A549 (cell line): ENCODE results near the gene KCNIP2. TPM values are rescaled to one million over a fixed set of nuclear protein-coding genes. Genes with fewer than 3 reads are reported as not detected.

Source experiments
- ATAC-seq, 2 experiments: fragments of 200-7000 bp in 1 of 2; fragments of >200 bp in 1 of 2; cut with Nextera tagmentation in 1 of 2; cut with Tn5 transposase in 1 of 2; 3 replicates each; pipeline versions ENCODE4 v1.8.0 to v1.9.1; 2018 to 2020; ENCODE audit warnings: mild to moderate bottlenecking in 1 of 2, moderate library complexity in 1 of 2
- CTCF ChIA-PET: fragments of 300-600 bp; sonication (Branson Sonifier 250); formaldehyde crosslinking; extraction: SDS; loops from one replicate; lab custom pipeline; 2021; ENCODE audit warnings: antibody characterized with exemption, inconsistent platforms; lab: Yijun Ruan, JAX
- POLR2A ChIA-PET: fragments of 350-600 bp; formaldehyde crosslinking; extraction: SDS; loops from one replicate; lab custom pipeline; 2021; ENCODE audit warnings: antibody characterized with exemption, inconsistent platforms; lab: Yijun Ruan, JAX
- DNase-seq, 2 experiments: peaks; one replicate each; pipeline versions ENCODE4 v3.0.0 to v3.0.0-alpha.2; 2011 to 2016; ENCODE audit warnings: low read depth in 1 of 2, low spot score in 1 of 2
- FAIRE-seq: peaks from 2 replicates; lab custom pipeline; 2011; peaks lifted over from hg19 to GRCh38; lab: Jason Lieb, UNC
- H3K27ac ChIP-seq, 2 experiments: fragments of >200 bp; sonication (Bioruptor Twin); formaldehyde crosslinking; 3 replicates each; pipeline ENCODE4 v1.5.1; 2016 to 2017
- H3K4me1 ChIP-seq: fragments of >200 bp; sonication (Bioruptor Twin); formaldehyde crosslinking; 3 replicates; pipeline ENCODE4 v1.6.1; 2016
- H3K4me2 ChIP-seq: fragments of >200 bp; sonication (Bioruptor Twin); formaldehyde crosslinking; 3 replicates; pipeline ENCODE4 v1.6.1; 2016
- H3K4me3 ChIP-seq: fragments of >200 bp; sonication (Bioruptor Twin); formaldehyde crosslinking; 3 replicates; pipeline ENCODE4 v1.5.1; 2016
- H3K9me3 ChIP-seq: fragments of >200 bp; sonication (Bioruptor Twin); formaldehyde crosslinking; 3 replicates; pipeline ENCODE4 v1.6.1; 2016
- CBX8 ChIP-seq: fragments of 200-600 bp; sonication (generic); IDR thresholded peaks from 2 replicates; pipeline ENCODE4 v1.6.1; 2016
- CHD4 ChIP-seq: fragments of 200-600 bp; sonication (generic); IDR thresholded peaks from 2 replicates; pipeline ENCODE4 v1.6.1; 2016; ENCODE audit warnings: antibody characterized with exemption, mild to moderate bottlenecking, borderline replicate concordance
- EHF ChIP-seq: fragments of 250-450 bp; sonication (Bioruptor Pico); IDR thresholded peaks from 2 replicates; pipeline ENCODE4 v1.5.0; 2020; ENCODE audit warnings: mild to moderate bottlenecking
- EHMT2 ChIP-seq: fragments of 200-600 bp; sonication (generic); IDR thresholded peaks from 2 replicates; pipeline ENCODE4 v1.6.1; 2016; ENCODE audit warnings: antibody characterized with exemption, low read depth, mild to moderate bottlenecking, moderate library complexity
- EP300 ChIP-seq, 2 experiments: fragments of >200 bp; sonication (Bioruptor Twin); formaldehyde crosslinking; IDR thresholded peaks; 2 replicates in 1 of 2; 3 replicates in 1 of 2; pipeline ENCODE4 v1.6.1; 2016 to 2017
- FOSL2 ChIP-seq, 2 experiments: fragments of 450-650 bp in 1 of 2; fragments of >200 bp in 1 of 2; sonication (Bioruptor Twin) in 1 of 2; formaldehyde crosslinking; IDR thresholded peaks; 2 replicates each; pipeline versions ENCODE4 v1.5.0 to v1.6.1; 2016 to 2020; ENCODE audit warnings: mild to moderate bottlenecking in 1 of 2, moderate library complexity in 1 of 2
- FOXS1 ChIP-seq: fragments of 250-450 bp; sonication (Bioruptor Pico); IDR thresholded peaks from 2 replicates; pipeline ENCODE4 v1.5.0; 2020; ENCODE audit warnings: mild to moderate bottlenecking, moderate library complexity
- GATA3 ChIP-seq: IDR thresholded peaks from 2 replicates; pipeline ENCODE4 v1.6.1; 2012; ENCODE audit warnings: borderline replicate concordance
- JUN ChIP-seq, 2 experiments: fragments of >200 bp; sonication (Bioruptor Twin); formaldehyde crosslinking; IDR thresholded peaks; 2 replicates in 1 of 2; 3 replicates in 1 of 2; pipeline ENCODE4 v1.6.1; 2016 to 2017
- JUNB ChIP-seq: fragments of >200 bp; sonication (Bioruptor Twin); formaldehyde crosslinking; IDR thresholded peaks from 2 replicates; pipeline ENCODE4 v1.6.1; 2016
- KDM1A ChIP-seq: fragments of 200-600 bp; sonication (generic); IDR thresholded peaks from 2 replicates; pipeline ENCODE4 v1.6.1; 2016; ENCODE audit warnings: low read depth, mild to moderate bottlenecking
- MAFK ChIP-seq: fragments of 450-650 bp; IDR thresholded peaks from 2 replicates; pipeline ENCODE4 v1.6.1; 2014; ENCODE audit not compliant: partially characterized antibody
- NPAS2 ChIP-seq: fragments of 250-450 bp; sonication (Bioruptor Pico); IDR thresholded peaks from 2 replicates; pipeline ENCODE4 v1.8.0; 2022; ENCODE audit warnings: mild to moderate bottlenecking, moderate library complexity, borderline replicate concordance
- NR3C1 ChIP-seq: fragments of >200 bp; sonication (Bioruptor Twin); formaldehyde crosslinking; IDR thresholded peaks from 3 replicates; pipeline ENCODE4 v1.6.1; 2017
- POLR2AphosphoS2 ChIP-seq: conservative IDR thresholded peaks from 2 replicates; pipeline ENCODE4 v1.6.1; 2012; ENCODE audit warnings: low read length, improper control_type of control experiment, inconsistent platforms
- RAD21 ChIP-seq, 2 experiments: fragments of >200 bp in 1 of 2; sonication (Bioruptor Twin) in 1 of 2; formaldehyde crosslinking in 1 of 2; IDR thresholded peaks in 1 of 2; conservative IDR thresholded peaks in 1 of 2; 2 replicates in 1 of 2; 3 replicates in 1 of 2; pipeline ENCODE4 v1.6.1; 2012 to 2018; ENCODE audit warnings: inconsistent platforms in 1 of 2
- RARB ChIP-seq: fragments of 250-450 bp; sonication (Bioruptor Pico); IDR thresholded peaks from 2 replicates; pipeline ENCODE4 v1.8.0; 2021; ENCODE audit warnings: mild to moderate bottlenecking, moderate library complexity
- SREBF2 ChIP-seq: fragments of 450-650 bp; IDR thresholded peaks from 2 replicates; pipeline ENCODE4 v1.6.1; 2014; ENCODE audit warnings: mild to moderate bottlenecking, moderate library complexity
- TP53 ChIP-seq: fragments of 250-450 bp; sonication (Bioruptor Pico); IDR thresholded peaks from 2 replicates; pipeline ENCODE4 v1.5.0; 2021; ENCODE audit warnings: mild to moderate bottlenecking, moderate library complexity
- ZC3H11A ChIP-seq: fragments of 450-650 bp; IDR thresholded peaks from 2 replicates; pipeline ENCODE4 v1.6.1; 2014; ENCODE audit warnings: antibody characterized with exemption, mild to moderate bottlenecking
- WGBS: methylation state at CpG from one replicate; pipeline ENCODE4 v1.1.6; 2017; ENCODE audit errors: missing lambda C conversion rate; 5-methylcytosine and 5-hydroxymethylcytosine counted together
- polyA plus RNA-seq, 4 experiments: library from polyadenylated mRNA; depleted of rRNA in 3 of 4; stranded (reverse); fragments of >200 nt; fragmentation: RNase III in 1 of 4; extraction: RNeasy Plus Mini Kit Qiagen cat#74134 plus additional on column Dnase treatment in 1 of 4; gene quantifications; 2 replicates in 3 of 4; 3 replicates in 1 of 4; pipeline ENCODE4 v1.2.3, GENCODE V29; 2011 to 2017
- TF ChIP-seq, protein P1 (sequence below): IDR thresholded peaks from 2 replicates; pipeline ENCODE4 v1.6.1; 2012
- TF ChIP-seq, protein P2 (sequence below): fragments of 450-650 bp; IDR thresholded peaks from 2 replicates; pipeline ENCODE4 v1.6.1; 2014; ENCODE audit warnings: antibody characterized with exemption
- TF ChIP-seq, protein P3 (sequence below): fragments of >200 bp; sonication (Bioruptor Twin); formaldehyde crosslinking; IDR thresholded peaks from 3 replicates; pipeline ENCODE4 v1.5.1; 2016
- TF ChIP-seq, protein P4 (sequence below): fragments of 150-350 bp; IDR thresholded peaks from 2 replicates; pipeline ENCODE4 v1.6.1; 2014; ENCODE audit warnings: low read depth, mild to moderate bottlenecking, low read length

Gene KCNIP2
- polyA plus RNA-seq, 2 of the 4 experiments (the other 2 are of a cell fraction), result 0.88 to 1.3 TPM

DNA sequence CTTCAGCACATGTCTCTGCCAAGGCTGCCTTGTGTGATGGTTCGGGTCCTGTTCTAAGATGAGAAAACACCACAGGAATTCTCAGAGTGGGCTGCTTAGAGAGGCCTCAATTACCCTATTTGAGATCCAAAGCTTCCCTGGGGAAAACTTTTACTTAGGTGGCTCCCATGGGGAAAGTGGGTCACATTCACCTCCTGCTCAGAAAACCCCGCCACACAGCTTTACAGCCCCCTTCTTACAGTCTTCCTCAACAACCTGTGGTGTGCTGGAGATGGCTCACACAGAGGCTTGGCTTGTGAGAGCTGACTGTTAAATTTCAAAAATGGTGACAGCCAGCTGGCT lies 36.6 kb upstream of the KCNIP2 start:
- WGBS, result 89% methylated on average over 2 of the region's 2 CpGs
- peak in 1 of 2 experiments; percentile 23; a peak in 2 of 6 replicates for ATAC-seq
- CTCF ChIA-PET, result interaction anchor here (0.5 to 15.5 kb wide), 11 partner anchors 9 to 199 kb away, joined by 3 to 211 read pairs (median 4); partner anchors contain the start of gene KCNIP2

DNA sequence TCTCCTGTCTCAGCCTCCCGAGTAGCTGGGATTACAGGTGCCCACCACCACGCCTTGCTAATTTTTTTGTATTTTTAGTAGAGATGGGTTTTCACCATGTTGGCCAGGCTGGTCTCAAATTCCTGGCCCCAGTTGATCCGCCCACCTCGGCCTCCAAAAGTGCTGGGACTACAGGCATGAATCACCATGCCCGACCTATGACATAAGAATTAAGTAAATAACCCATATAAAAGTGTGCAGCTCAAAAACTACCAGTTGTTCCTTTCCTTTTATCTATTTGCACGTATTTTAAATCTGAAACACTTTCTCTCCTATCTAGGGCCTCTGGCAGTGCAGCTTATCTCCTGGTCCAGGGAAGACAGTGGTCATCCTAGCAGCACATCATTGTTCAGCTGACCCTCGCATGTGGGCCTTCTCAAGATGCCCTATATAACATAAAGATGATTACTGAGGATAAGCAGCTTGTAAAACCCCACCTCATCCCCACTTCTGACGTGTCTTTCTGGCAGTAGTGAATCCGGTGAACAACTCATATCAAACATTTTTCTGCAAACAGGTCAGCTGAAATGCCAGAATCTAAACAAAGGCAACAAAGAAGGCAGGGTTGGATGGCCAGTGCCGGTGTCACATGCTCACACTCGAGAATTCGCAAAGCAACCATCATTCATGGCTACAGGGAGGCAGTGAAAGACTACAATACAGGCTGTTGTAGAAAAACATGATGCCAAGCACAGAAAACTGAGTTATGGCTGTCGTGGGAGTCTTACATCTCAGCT lies 36.0 kb upstream of the KCNIP2 start:
- POLR2A ChIA-PET, result interaction anchor here (0.5 to 1.9 kb wide), 4 partner anchors 39 to 1017 kb away, joined by 3 to 5 read pairs (median 4); no protein-coding TSS in a partner anchor
- no peak for TF ChIP-seq MAFK
- no peak for TF ChIP-seq FOSL2 (IDR thresholded peaks at IDR 0.05)
- 0 out of 2 replicates have a peak, but pooled peaks have one; percentile 27 for TF ChIP-seq FOSL2 (CRISPR knock-in tag; IDR thresholded peaks at IDR 0.05)
- TF ChIP-seq EHF (CRISPR knock-in tag), result no peak
- TF ChIP-seq JUNB, result peak; percentile 64
- TF ChIP-seq CBX8, result no peak
- TF ChIP-seq, protein P1, sequence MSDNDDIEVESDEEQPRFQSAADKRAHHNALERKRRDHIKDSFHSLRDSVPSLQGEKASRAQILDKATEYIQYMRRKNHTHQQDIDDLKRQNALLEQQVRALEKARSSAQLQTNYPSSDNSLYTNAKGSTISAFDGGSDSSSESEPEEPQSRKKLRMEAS, result peak; percentile 51
- Histone ChIP-seq H3K4me3 (no peak overlapping the region), H3K27ac (peak overlapping the region; percentile 66 to 80), H3K9me3 (no peaks in the 10 kb centered on the region), H3K4me2 (peak overlapping the region; percentile 73), H3K4me1 (peaks cover 30% of the 10 kb centered on the region)
- 27% methylated on average over 13 of the region's 13 CpGs for WGBS
- CTCF ChIA-PET, result interaction anchor here (0.6 to 15.5 kb wide), 10 partner anchors 10 to 194 kb away, joined by 3 to 211 read pairs (median 4); partner anchors contain the start of gene KCNIP2
- ATAC-seq (peak; percentile 82 to 84), DNase-seq (peak in 1 of 2 experiments; percentile 77), FAIRE-seq (no peak)

More for the DNA sequence above, 36.6 kb upstream of the KCNIP2 start:
- Histone ChIP-seq H3K4me1 (peaks cover 30% of the 10 kb centered on the region), H3K4me3 (no peak overlapping the region), H3K4me2 (peak overlapping the region; percentile 73), H3K9me3 (no peaks in the 10 kb centered on the region), H3K27ac (peak overlapping the region; percentile 66 to 80)
- DNase-seq (no peak), FAIRE-seq (no peak)
- POLR2A ChIA-PET, result interaction anchor here (0.5 to 1.9 kb wide), 3 partner anchors 39 to 1016 kb away, joined by 3 to 4 read pairs (median 4); no protein-coding TSS in a partner anchor
- no peak for TF ChIP-seq CBX8
- TF ChIP-seq FOSL2 (IDR thresholded peaks at IDR 0.05), result no peak
- no peak for TF ChIP-seq FOSL2 (CRISPR knock-in tag; IDR thresholded peaks at IDR 0.05)
- TF ChIP-seq POLR2AphosphoS2, result no peak
- no peak for TF ChIP-seq EHMT2
- TF ChIP-seq GATA3, result no peak
- no peak for TF ChIP-seq KDM1A
- no peak for TF ChIP-seq EP300 (IDR thresholded peaks at IDR 0.05)

DNA sequence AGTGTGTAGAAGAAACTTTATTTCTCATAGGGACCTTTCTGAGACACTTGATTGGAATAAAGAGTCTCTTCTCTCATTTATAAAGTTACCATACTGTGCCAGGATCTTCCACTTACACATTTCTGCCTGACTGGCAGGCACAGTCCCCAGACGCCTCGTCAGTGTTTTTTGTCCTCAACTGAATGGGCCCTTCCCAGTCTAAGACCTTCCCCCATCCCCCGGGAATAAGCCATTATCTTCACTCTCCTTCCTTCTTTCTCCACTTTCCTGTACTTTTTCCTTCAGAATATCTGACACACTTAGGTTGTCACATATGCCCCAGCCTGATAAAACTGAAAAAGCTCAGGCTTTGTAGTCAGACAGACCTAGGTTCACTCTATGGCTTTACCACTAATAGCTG lies 35.3 kb upstream of the KCNIP2 start:
- Histone ChIP-seq H3K4me2 (peak overlapping the region; percentile 73), H3K4me3 (no peak overlapping the region), H3K4me1 (peaks cover 30% of the 10 kb centered on the region), H3K9me3 (no peaks in the 10 kb centered on the region), H3K27ac (peak overlapping the region; percentile 66 to 80)
- CTCF ChIA-PET, result interaction anchor here (0.6 to 15.5 kb wide), 5 partner anchors 11 to 141 kb away, joined by 4 to 211 read pairs (median 48); partner anchors contain the start of gene KCNIP2
- ATAC-seq (no peak), FAIRE-seq (no peak), DNase-seq (no peak)
- POLR2A ChIA-PET, result interaction anchor here (0.9 kb wide), 1 partner anchor 62 kb away, joined by 5 read pairs; no protein-coding TSS in a partner anchor
- WGBS, result 82% methylated on average over 3 of the region's 3 CpGs
- TF ChIP-seq SREBF2, result no peak
- TF ChIP-seq JUN (IDR thresholded peaks at IDR 0.05), result no peak
- no peak for TF ChIP-seq CHD4

DNA sequence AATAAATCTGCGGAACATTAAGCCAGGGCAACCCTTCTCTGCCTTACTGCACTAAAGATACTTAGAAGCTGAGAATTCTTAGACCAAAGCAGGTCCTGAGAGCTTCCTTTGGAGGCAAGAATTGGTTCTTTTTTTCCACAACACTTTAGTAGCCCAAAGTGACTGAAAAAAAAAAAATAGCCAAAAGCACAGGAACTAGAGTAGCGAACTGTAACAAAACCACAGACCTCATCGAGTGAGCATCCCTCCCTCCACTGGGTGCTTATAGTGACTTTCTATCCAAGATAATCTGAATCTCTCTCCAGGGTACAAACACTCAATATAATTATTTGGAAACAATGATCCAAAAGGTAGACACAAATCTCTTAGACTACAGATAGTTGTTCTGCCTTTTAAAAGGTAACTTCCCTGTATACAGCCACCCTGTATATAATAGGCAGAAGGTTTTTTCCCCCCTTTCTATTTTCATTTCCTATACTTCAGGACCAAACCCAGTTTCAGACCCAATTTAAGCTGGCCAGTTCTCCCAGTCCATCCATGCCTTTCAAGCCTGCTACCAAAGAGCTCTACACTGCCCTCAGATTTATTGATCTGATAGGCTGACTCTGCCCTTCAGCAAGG lies 31.6 kb upstream of the KCNIP2 start:
- FAIRE-seq (no peak), DNase-seq (no peak), ATAC-seq (no peak)
- peaks cover 20% of the 10 kb centered on the region for H3K4me1 ChIP-seq
- ChIA-PET POLR2A (no interaction called here), CTCF (interaction anchor here (0.8 to 2.4 kb wide), 7 partner anchors 14 to 35 kb away, joined by 3 to 15 read pairs (median 3); partner anchors contain the start of gene KCNIP2)
- no peak overlapping the region for H3K4me3 ChIP-seq
- WGBS, result 90% methylated on average over 3 of the region's 3 CpGs
- H3K9me3 ChIP-seq, result no peaks in the 10 kb centered on the region
- H3K4me2 ChIP-seq, result no peak overlapping the region
- no peak overlapping the region for H3K27ac ChIP-seq
- TF ChIP-seq EP300 (IDR thresholded peaks at IDR 0.05) (no peak), ZC3H11A (no peak), NR3C1 (no peak), RARB (CRISPR knock-in tag) (no peak), TP53 (CRISPR knock-in tag) (no peak), NPAS2 (CRISPR knock-in tag) (no peak), FOXS1 (CRISPR knock-in tag) (no peak), EHF (CRISPR knock-in tag) (no peak), RAD21 (conservative IDR thresholded peaks at IDR 0.05 in 1 of 2, IDR thresholded peaks at IDR 0.05 in 1 of 2) (no peak), JUNB (no peak)
- TF ChIP-seq, protein P2, sequence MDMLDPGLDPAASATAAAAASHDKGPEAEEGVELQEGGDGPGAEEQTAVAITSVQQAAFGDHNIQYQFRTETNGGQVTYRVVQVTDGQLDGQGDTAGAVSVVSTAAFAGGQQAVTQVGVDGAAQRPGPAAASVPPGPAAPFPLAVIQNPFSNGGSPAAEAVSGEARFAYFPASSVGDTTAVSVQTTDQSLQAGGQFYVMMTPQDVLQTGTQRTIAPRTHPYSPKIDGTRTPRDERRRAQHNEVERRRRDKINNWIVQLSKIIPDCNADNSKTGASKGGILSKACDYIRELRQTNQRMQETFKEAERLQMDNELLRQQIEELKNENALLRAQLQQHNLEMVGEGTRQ, result no peak
- TF ChIP-seq, protein P3, sequence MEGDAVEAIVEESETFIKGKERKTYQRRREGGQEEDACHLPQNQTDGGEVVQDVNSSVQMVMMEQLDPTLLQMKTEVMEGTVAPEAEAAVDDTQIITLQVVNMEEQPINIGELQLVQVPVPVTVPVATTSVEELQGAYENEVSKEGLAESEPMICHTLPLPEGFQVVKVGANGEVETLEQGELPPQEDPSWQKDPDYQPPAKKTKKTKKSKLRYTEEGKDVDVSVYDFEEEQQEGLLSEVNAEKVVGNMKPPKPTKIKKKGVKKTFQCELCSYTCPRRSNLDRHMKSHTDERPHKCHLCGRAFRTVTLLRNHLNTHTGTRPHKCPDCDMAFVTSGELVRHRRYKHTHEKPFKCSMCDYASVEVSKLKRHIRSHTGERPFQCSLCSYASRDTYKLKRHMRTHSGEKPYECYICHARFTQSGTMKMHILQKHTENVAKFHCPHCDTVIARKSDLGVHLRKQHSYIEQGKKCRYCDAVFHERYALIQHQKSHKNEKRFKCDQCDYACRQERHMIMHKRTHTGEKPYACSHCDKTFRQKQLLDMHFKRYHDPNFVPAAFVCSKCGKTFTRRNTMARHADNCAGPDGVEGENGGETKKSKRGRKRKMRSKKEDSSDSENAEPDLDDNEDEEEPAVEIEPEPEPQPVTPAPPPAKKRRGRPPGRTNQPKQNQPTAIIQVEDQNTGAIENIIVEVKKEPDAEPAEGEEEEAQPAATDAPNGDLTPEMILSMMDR, result no peak
- TF ChIP-seq, protein P4, sequence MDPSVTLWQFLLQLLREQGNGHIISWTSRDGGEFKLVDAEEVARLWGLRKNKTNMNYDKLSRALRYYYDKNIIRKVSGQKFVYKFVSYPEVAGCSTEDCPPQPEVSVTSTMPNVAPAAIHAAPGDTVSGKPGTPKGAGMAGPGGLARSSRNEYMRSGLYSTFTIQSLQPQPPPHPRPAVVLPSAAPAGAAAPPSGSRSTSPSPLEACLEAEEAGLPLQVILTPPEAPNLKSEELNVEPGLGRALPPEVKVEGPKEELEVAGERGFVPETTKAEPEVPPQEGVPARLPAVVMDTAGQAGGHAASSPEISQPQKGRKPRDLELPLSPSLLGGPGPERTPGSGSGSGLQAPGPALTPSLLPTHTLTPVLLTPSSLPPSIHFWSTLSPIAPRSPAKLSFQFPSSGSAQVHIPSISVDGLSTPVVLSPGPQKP, result no peak
